Stimulated activated CD4-positive, alpha-beta T cell treated with anti-CD3 and anti-CD28 coated beads, Interleukin-4, amount 100 ng/mL, for 1 hour (primary cell): Measurements from ENCODE around the gene PBRM1.

ENCODE experiments used
- DNase-seq: peaks from one replicate; pipeline ENCODE4 v3.0.0-alpha.2; 2020

Gene PBRM1

DNA sequence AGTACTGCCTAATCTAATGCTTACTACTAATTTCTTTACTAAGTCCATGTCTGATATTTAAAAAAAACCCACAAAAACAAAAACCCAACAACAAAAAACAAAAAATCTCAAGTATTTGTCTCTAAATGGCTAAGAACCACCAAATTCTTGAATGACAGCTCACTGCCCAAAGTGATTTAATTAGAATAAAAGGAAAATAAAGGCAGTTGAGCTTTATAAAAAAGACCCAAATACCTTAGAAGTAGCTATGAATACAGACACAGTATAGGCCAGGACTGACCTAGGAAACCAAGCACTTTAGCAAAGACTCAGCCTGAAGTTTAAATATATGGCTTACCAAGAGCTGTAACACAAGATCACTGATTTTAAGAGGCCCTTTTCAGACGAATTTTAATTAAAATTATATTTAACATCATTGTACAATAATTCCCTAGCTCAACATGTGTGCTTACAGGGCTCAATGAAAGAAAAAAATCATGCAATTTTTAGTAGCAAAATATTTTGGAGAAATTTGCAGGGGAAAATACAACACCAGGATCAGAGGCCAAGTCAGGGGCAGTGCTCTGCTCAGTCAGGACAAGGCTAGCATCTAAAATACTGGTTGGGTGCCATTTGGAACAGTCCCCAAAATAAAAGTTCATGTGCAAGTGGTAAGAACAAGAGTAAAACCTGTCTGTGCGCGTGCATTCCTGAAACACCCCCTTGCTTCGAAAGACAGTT, 124.5 kb downstream of the PBRM1 start:
- no peak for DNase-seq

DNA sequence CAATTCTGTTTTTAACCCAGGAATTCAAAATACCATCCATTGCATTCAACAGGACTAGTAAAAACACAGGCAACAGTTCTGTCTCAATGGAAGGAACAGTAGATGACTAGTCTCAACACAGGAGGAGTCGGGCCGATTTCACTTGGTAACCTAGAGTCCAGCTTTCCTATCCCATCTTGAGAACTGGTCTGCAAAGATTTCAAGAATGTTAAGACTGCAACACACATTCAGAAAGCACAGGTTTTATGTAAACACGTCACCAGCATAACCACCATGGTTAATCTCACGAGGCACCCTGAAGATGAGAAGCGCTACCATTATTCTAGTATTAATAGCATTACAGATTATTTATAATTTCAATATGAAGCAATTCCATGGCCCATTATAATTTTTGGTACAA, 127.3 kb downstream of the PBRM1 start:
- no peak for DNase-seq

DNA sequence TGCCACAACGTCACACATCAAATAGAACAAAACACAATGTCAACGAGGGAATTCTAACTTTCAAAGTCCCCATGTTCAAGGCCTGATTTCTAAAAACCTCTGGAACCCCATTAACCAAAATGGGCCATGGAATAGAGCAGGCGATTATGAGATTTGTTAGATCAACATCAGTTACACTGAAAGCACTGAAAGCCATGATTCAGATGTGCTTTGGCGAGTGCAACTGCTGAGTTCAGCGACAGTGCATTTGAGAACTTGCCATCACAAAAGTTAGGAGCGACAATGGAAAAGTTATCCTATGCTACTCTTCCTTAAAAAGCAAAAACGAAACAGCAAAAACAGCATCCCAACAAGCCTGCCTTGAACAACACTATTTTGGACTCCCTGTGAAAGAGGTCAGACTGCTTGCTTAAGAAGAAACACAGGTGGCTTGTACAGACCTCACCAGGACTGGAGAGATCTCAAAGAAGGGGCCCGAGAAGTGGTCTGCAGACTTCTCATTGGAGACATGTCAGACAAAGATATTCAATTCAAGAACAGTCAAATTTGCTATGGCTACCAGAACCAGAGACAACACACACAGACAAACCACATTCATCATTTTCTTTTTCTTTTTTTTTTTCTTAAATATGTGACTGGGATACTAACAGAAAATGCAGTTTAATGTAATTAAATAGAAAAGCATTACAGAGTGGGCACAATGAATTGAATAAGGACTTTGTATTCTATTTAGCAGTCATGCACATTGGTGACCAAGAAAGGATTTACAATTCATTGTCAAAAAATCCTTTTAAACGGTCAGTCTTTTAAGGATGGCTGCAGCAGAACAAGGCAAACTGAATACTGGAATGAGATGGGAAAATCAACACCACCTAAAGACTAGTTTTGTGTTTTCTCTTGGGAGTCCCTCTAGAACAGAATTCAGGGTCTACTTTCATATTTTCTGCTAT, 128.4 kb downstream of the PBRM1 start:
- no peak for DNase-seq

DNA sequence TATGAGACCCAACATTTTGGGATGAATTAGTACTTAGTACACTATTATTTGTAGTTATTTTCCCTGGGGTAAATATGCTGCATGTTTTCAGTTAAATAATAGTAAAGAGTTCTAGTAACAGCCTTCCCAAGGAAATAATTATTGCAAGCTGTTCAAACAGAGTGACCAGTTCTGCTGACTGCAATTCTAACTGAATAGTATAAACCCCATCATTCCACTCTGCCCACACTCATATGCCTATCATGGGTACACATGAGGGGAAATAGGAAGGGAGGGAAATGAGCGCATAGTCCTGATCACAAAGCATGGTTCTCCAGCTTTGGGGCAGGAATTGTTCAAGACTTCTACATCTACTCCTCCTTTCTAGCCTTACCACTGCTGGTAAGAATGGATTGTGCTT, 130.7 kb downstream of the PBRM1 start:
- DNase-seq, result no peak

DNA sequence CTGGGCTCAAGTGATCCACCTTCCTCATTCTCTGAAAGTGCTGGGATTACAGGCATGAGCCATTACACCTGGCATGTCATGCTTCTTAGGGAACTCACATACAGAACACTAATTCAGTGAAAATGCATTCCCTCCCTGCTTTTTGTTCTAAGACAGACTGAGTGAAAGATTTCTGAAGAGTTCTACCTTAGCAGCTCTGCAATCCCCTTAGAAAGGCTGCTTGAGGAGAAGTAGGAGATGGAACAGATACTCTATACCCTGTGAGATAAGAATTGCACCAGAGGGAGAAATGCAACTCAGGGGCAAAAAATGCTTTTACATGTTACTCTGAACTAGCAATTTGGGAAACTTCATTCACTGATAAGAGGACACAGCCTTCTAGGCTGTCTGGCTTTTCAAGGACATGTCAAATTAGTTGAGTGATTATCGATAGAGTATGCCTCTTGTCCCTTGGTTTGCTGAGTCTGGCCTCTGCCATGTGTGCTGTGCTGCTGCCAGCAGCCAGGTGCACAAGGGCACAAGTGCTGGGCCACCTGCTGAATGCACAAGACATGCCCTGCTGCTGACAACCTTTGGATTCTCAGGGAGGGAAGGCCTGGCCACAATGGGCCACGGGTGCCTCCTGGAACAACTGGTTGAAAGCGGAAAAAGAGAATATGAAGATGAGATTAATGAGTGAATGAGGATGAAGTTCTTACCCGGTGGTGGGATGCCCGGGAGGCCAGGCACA, 131.5 kb downstream of the PBRM1 start:
- DNase-seq, result no peak

DNA sequence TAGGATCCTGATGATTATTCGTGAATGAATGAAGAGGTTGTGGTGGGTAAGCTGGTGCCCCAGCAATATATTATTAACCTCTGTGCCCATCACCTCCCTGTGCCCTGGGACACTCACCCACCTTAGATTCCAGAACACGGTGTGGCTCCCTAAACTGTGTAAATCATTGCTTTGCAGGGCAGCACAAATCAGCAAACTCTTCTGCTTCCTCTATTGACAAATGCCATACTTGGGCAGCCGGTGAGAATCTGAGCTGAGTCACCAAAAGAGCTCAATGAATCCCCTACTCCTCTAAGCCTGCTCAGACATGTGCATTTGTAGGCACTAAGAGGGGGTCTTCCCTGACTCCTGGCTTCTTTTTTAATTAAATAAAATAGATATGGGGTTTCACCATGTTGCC, 133.6 kb downstream of the PBRM1 start:
- DNase-seq, result no peak

DNA sequence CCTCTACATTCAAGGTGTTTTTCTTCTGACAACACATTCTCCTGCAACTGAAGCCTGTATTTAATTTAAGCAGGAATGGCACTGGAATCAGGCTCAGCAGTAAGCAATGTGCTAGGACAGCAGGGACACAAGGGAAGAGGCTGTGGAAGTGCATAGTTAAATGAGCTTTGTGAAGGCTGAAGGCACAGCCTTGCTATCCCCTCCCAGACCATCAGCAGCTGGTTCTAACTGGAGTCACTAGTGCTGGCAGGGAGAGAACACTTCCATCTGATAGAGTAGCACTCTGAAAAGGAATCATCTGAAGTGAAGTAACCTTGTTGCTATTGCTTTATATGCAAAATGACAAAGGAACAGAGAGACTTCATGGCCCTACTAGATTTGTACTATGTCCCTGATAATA, 134.6 kb downstream of the PBRM1 start:
- no peak for DNase-seq

DNA sequence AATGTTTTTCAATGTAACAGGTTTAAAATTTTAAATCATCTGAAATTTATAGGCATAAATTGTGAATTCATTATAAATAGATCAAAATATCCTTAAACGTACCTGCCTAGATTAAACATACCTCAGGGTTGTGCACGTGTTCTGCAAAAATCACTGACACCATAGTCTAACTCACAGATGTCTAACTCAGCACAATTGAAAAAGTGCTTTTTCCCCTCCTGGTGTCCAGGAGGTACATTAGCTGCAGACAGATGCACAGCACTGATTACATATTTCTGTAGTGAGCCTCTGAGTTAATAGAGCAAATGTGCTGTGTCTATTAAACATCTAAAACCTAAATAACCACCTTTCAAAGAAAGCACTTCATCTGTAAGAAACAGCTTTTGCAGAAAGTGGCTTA, 138.6 kb downstream of the PBRM1 start:
- DNase-seq, result no peak

DNA sequence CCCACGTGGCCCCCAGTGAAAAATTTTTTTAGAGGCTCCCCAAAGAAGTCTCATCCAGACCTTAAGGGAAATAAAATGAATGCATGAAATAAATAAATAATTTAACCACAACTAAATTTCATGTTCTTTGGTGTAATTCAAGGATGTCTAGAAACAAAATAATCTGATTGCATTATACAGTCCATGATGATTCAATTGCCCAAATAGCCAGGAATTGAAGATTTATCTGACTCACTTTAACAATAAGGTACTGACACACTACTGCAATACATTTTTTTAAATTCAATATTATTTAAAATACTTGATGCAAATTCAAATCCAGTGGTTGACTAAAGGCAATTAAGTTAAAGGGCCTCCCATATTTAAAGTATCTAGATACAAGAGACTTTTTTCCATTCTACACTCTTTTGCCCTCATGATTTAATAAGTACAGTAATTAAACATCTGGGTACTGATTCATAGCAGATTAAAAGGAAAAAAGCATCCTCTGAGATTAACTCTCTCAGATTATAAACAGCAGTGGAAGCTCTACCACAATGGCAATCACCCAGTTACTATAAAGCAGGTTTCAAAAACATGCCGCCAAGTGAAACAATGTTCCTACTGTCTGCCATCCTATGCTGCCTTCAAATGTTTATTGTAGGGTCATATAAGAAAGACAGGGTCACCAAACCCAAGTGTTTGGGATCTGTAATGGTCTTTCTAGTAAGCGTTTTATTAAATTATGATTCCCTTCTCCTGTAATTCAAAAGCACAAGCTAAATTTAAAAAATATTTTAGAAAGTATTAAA, 139.4 kb downstream of the PBRM1 start:
- DNase-seq, result no peak

DNA sequence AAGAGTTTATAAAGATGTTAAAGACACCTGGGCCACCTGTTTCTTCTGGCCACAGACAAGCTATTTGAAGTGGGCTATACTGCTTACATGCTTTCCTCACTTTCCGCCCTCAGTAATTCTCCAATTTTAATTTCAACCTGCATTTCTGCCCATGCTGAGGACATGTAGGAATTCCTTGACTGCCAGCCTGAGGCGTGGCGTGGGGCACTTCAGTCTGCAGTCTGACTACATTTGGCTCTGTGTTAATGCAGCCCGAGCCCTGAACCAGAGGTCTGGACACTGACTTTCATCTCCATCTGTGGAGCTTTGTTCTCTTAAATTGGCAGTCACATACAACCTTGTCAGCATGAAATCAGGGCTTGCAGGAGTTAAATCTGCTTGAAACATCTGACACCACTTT, 140.8 kb downstream of the PBRM1 start:
- DNase-seq, result no peak

DNA sequence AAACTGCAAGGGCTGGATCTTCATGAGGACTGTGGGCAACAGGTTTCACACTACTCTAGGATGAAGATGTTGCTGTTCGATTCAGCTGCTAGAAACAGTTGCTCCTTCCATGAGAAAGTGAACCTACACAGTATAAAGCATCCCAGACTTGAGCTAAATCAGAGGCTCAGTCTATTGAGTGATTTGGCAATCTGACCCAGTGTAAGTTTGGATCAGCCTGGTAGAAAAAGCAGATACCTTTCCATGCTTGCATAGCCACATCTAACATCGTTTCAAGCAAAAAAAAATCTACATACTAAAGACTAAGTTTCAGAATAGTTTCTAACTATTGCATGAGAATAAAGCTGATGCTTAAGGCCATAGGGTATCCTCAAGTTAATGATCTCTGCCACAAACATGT, 144.7 kb downstream of the PBRM1 start:
- no peak for DNase-seq

DNA sequence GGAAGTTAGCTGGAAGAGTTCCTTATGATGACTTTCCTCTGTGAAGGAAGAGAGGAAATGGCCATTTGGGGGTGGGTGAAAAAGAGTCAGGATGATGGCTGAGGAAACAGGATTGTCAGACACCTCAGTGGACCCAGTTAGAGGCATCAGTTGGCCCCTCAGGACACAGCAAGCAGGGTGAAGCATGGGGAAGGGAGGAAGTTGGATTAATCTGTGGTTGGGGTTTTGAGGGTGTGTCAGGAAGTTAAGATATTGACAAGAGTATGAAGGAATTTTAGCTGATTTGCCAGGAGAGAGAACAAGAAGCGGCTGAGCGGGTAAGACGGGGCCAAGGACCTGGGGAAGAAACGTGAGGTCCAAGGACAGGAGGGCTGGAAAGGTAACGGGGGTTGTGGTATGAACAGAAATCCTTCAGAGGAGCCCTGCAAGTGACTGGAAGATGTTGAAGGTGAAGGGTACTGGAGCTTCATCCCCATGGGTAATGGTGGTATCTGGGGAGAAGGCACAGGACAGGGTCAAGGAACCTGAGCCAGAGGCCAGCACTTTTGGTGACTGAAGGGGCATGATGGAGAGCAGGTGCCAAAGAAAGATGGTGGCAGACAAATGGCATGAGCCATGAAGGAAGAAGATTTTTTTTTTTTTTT, 146.6 kb downstream of the PBRM1 start:
- no peak for DNase-seq

DNA sequence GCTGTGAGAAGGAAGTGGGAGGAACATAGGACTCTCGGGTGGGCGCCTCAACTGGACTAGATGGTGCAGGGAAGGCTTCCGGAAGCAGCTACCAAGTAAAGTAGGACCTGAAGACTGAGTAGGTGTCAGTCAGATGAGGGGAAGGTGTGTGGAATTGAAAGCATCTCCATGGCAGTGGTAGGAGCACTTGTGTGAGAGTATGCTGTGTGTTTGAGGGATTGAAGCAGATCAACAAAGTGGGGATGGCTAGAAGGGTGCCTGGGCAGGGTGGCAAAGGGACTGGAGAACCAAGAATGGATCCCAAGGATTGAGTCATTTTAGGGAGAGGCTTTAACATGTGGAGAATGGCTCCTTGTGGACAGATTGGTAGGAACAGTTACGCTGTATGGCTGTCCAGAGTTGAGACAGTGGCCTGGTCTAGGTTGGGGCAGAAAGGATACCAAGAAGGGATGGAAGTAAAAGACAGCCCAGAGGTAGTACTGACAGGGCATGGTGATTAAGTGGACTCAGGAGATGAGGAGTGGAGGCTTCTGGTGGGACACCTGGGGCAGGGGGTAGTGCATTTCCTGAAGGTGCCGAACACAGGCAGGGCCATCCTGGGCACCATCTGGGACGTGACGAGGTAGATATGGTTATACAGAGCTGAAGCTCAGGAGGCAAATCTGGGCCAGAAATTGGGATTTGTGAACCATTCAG, 147.8 kb downstream of the PBRM1 start:
- DNase-seq, result no peak

DNA sequence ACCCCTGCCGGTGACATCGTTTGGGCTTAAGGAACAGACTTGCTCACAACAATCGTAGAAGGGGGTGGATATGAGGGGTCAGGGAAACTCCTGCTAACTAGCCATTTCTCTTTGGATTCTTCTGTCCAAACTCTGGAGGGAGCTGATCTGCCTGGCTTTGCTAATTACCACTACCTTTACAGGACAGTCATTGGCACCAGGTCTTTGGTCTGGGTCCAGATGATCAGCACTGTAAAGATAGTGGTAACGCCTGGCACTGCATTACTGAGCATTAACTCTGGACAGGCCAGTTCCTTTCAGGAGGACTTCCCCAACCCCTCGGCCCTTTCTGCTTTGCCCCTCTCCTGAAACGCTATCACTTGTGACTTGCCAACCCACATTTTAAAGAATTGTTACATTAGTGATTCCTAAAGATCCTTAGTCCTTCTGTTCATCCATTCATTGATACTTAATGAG, 148.5 kb downstream of the PBRM1 start:
- no peak for DNase-seq

DNA sequence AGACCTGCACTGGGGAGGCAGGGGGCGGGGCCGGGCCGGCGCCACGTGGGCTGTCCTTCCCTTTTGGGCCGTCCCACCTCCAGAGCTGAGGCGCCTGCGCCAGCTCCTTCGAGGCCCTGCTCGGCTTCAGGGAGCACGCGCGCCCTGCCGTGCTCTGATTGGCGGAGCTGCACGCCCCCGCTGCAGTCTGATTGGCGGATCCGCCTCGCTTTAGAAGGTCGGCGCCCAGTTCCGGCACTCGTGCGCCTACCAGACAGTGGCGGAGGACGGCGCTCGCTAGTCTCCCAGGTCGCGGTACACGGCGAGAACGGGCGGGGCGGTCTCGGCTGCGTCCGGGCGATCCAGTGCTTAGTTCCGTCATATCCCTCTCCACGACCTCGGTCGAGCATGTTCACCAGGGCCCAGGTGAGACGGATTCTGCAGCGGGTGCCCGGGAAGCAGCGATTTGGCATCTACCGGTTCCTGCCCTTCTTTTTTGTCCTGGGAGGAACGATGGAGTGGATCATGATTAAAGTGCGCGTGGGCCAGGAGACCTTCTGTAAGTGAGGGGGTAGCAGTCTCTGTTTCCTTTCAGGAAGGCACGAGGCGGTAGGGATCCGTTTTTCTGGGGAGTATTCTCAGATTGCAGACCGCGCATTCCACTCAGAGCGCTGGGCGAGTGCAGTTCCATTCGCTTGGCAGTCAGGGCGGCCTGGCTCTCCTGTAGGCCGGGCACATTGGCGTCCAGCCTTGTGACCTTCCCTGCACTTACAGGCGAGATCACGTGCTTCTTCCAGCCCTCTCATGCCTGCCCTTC, 149.1 kb downstream of the PBRM1 start, which contains the start of gene UQCC5:
Gene UQCC5 (plus strand): TSS at position 237 of the 796 bp plus-strand sequence. CDS start 151 bp downstream, at position 388.
- DNase-seq, result peak; percentile 97

DNA sequence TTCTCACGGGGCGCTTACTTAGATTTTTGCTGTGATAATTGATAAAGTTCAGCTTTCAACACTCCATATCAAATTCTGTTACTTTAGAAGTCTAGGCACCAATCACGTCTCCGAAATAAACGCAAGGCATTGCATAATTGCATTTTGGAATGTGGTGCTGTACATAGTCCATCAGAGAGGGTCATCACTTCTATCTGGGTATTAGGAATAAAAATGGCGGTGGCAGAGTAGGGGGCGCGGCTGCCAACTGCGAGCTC, 149.7 kb downstream of the PBRM1 start:
- DNase-seq, result no peak

DNA sequence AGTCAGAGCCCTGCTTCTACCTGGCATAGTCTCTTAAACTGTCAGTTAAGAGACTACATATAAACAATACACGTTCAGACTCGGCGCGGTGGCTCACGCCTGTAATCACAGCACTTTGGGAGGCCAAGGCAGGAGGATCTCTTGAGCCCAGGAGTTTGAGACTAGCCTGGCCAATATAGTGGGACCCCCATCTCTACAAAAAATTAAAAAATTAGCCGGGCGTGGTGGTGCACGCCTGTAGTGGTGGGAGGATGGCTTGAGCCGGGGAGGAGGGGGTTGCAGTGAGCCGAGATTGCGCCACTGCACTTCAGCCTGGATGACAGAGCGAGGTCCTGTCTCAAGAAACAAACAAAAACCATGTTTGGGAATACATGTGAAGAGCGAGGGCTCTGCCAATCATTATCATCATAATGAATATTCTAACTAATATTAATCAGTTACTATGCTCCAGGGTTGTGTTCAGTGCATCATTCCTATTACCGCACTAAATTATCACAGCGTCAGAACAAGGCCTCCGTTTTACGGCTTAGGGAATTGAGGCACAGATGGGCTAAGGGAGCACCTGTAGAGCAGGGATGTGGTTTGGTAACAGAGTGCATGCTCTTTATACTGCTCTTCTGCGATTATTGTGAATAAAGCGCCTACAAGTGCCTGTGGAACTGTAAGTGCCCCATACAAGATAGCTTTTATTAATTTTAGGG, 150.2 kb downstream of the PBRM1 start:
- no peak for DNase-seq

DNA sequence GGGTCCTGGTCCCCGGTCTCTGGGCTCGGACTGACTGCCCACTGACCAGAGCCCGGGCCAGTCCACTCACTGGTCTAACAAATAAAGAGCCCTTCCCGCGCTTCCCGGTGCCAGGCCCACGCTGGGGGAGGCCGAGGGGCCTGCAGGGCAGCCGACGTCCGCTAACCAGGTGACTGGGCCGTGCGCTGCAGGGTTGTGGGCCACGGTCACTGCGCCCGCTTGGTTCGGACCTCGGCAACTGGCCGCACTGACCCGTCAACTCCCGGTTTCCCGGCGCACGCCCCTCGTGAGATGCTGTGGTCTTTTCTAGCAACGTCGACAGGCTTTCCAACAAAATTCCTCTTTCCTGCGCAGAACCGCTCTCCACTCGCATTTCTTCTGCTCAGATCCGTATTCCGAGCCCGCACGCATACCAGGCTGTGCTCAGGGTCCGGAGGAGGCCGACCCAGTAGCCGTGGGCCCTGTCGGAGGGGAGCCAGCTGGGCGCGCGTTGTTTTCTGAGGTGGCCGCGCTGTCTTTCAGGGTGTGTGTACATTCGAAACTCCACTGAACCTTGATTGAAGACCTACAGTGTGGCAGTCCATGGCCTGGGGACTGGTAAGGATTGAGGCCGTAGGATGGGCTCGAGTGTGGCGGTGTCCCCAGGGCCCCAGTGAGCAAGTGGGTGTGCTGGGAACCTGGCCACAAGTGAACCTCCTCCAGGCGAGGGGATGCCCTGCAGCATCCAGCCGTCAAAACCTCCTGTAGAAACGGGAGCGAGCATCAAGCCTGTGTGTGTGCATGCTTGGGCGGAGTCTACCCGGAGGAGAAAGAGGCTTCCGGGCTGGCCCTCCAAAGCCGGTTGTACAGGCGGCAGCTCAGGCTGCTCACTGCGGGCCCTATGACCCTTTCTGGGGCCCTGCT, 151.2 kb downstream of the PBRM1 start:
- DNase-seq, result no peak
